HG03432 (cell line): Measurements from ENCODE around the gene LILRA6.
A peak's percentile ranks its signal among the peaks of the same experiment; 100 is the strongest.
"Not testable (repeated sequence)": the region's sequence is repeated elsewhere in the genome, so short reads cannot be mapped to it uniquely, and the experiment has no call there.

Source experiments
- ATAC-seq: cut with Tn5 transposase; IDR thresholded peaks from one replicate; pipeline ENCODE4 v1.9.1; 2021; ENCODE audit warnings: mild to moderate bottlenecking, moderate library complexity; ENCODE audit not compliant: unreplicated experiment

LILRA6 gene

GRCh38 chr19:54209811-54210494 is 32.6 kb downstream of the LILRA6 start:
- no peak for ATAC-seq

- no peak for ATAC-seq
Observed at GRCh38 chr19:54209058-54209810, 33.4 kb downstream of the LILRA6 start.

GRCh38 chr19:54208784-54209057 is 33.9 kb downstream of the LILRA6 start:
- no peak for ATAC-seq

- no peak for ATAC-seq
Observed at GRCh38 chr19:54207983-54208783, 34.4 kb downstream of the LILRA6 start.

GRCh38 chr19:54207676-54207982 is 35.0 kb downstream of the LILRA6 start:
- ATAC-seq: no peak

GRCh38 chr19:54207193-54207592 is 35.4 kb downstream of the LILRA6 start:
- not testable (repeated sequence) for ATAC-seq

GRCh38 chr19:54206831-54207177 is 35.8 kb downstream of the LILRA6 start:
- ATAC-seq: no peak

- ATAC-seq: no peak
Observed at GRCh38 chr19:54206030-54206830, 36.4 kb downstream of the LILRA6 start.

GRCh38 chr19:54204767-54205468 is 37.7 kb downstream of the LILRA6 start:
- ATAC-seq: no peak

- no peak for ATAC-seq
Observed at GRCh38 chr19:54203151-54203611, 39.4 kb downstream of the LILRA6 start.

GRCh38 chr19:54201980-54202379 is 40.6 kb downstream of the LILRA6 start:
- no peak for ATAC-seq

- no peak for ATAC-seq
Observed at GRCh38 chr19:54201172-54201701, 41.4 kb downstream of the LILRA6 start.

- ATAC-seq: no peak
Observed at GRCh38 chr19:54199401-54199800, 43.2 kb downstream of the LILRA6 start.

GRCh38 chr19:54197121-54197520 is 45.5 kb downstream of the LILRA6 start:
- ATAC-seq: no peak

GRCh38 chr19:54196536-54196935 is 46.1 kb downstream of the LILRA6 start:
- no peak for ATAC-seq

GRCh38 chr19:54194463-54194862 is 48.1 kb downstream of the LILRA6 start:
- ATAC-seq: not testable (repeated sequence)

- no peak for ATAC-seq
Observed at GRCh38 chr19:54193011-54193410, 49.6 kb downstream of the LILRA6 start.

GRCh38 chr19:54191811-54192453 is 50.7 kb downstream of the LILRA6 start:
- ATAC-seq: no peak

- ATAC-seq: peak; percentile 33
Observed at GRCh38 chr19:54191011-54191810, 51.4 kb downstream of the LILRA6 start, which contains the start of gene TSEN34. TSEN34 (plus strand) TSS chr19:54191308; CDS start chr19:54191365, 57 bp downstream.
